ENCODE measurements around the gene PTPRE. TPM values are rescaled to one million over a fixed set of nuclear protein-coding genes. Genes with fewer than 3 reads are reported as not detected.

PTPRE gene
- total RNA-seq, 1 experiment from 2014 or later = 0.50 TPM

GRCh38 chr10:127982601-127983000 is 75.7 kb downstream of the PTPRE start:
- Histone ChIP-seq H3K4me1 (no peaks in the 10 kb centered on the region), H3K27me3 (replicated peaks; ENCODE audit: control insufficient read depth, insufficient read depth, low read length) (no peaks in the 10 kb centered on the region), H3K36me3 (ENCODE audit: control insufficient read depth, insufficient read depth, low read length) (no peaks in the 10 kb centered on the region), H3K9me3 (no peaks in the 10 kb centered on the region; the same call in 1 of the 2 replicates), H3K4me3 (ENCODE audit: low read depth, low read length) (no peak overlapping the region)
- DNase-seq = no peak
- Mint-ChIP-seq H3K27ac (ENCODE audit: unreplicated experiment) (no peak overlapping the region), H3K4me1 (ENCODE audit: low read depth, unreplicated experiment) (no peaks in the 10 kb centered on the region), H3K36me3 (ENCODE audit: insufficient read depth, unreplicated experiment) (no peaks in the 10 kb centered on the region), H3K9me3 (ENCODE audit: unreplicated experiment) (no peaks in the 10 kb centered on the region), H3K27me3 (ENCODE audit: insufficient read depth, unreplicated experiment) (peaks cover 4% of the 10 kb centered on the region), H3K4me3 (ENCODE audit: unreplicated experiment) (no peak overlapping the region)
- ChIA-PET CTCF (interaction anchor here (0.6 kb wide), 1 partner anchor 324 kb away, joined by 3 read pairs; no protein-coding TSS in a partner anchor), POLR2A (no interaction called here)
- BruUV-seq (replicated peaks) = no TSS peak
- intact Hi-C loops (cut with micrococcal nuclease; ENCODE audit: unreplicated experiment) = no loop called here
- no peak for TF ChIP-seq CTCF (IDR thresholded peaks at IDR 0.05; ENCODE audit: insufficient read depth in 1 of 2, low read depth in 1 of 2, low read length in 1 of 2, severe bottlenecking in 1 of 2, unreplicated experiment in 1 of 2)

- no peak for TF ChIP-seq CTCF (IDR thresholded peaks at IDR 0.05; ENCODE audit: insufficient read depth in 1 of 2, low read depth in 1 of 2, low read length in 1 of 2, severe bottlenecking in 1 of 2, unreplicated experiment in 1 of 2)
- H3K27me3 Mint-ChIP-seq (ENCODE audit: insufficient read depth, unreplicated experiment) = peaks cover 4% of the 10 kb centered on the region
- no peaks in the 10 kb centered on the region for H3K4me1 Mint-ChIP-seq (ENCODE audit: low read depth, unreplicated experiment)
- intact Hi-C loops (cut with micrococcal nuclease; ENCODE audit: unreplicated experiment) = no loop called here
- ChIA-PET CTCF (interaction anchor here (0.6 to 0.7 kb wide), 2 partner anchors 86 to 324 kb away, joined by 3 read pairs; no protein-coding TSS in a partner anchor), POLR2A (no interaction called here)
- H3K27ac Mint-ChIP-seq (ENCODE audit: unreplicated experiment) = no peak overlapping the region
- no peak overlapping the region for H3K4me3 Mint-ChIP-seq (ENCODE audit: unreplicated experiment)
- H3K27me3 ChIP-seq (replicated peaks; ENCODE audit: control insufficient read depth, insufficient read depth, low read length) = no peaks in the 10 kb centered on the region
- DNase-seq = no peak
- no TSS peak for BruUV-seq (replicated peaks)
- no peak overlapping the region for H3K4me3 ChIP-seq (ENCODE audit: low read depth, low read length)
- no peaks in the 10 kb centered on the region for H3K36me3 Mint-ChIP-seq (ENCODE audit: insufficient read depth, unreplicated experiment)
- no peaks in the 10 kb centered on the region for H3K9me3 Mint-ChIP-seq (ENCODE audit: unreplicated experiment)
- no peaks in the 10 kb centered on the region for H3K36me3 ChIP-seq (ENCODE audit: control insufficient read depth, insufficient read depth, low read length)
- no peaks in the 10 kb centered on the region; the same call in 1 of the 2 replicates for H3K9me3 ChIP-seq
- H3K4me1 ChIP-seq = no peaks in the 10 kb centered on the region
These were observed 76.6 kb downstream of the PTPRE start for GRCh38 chr10:127983344-127984100.

DNA sequence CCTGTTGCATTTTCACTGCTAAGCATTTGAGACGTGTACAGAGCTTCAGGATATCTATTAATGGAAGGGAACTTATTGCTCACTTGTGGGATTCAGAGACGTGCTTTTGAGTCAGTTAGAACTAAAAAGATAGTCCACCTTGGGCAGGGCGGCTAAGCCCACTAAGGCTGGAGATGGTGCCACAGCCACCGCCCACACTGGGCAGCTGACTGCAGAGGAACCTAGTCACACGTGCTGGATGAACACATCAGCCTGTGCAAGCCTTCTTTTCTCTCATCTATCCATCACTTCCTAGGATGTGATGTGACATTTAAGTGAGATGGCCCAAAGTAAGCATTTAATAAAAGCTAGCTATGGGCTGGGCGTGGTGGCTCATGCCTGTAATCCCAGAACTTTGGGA is 78.0 kb downstream of the PTPRE start:
- DNase-seq = no peak
- TF ChIP-seq CTCF (IDR thresholded peaks at IDR 0.05; ENCODE audit: insufficient read depth in 1 of 2, low read depth in 1 of 2, low read length in 1 of 2, severe bottlenecking in 1 of 2, unreplicated experiment in 1 of 2) = no peak
- H3K27me3 Mint-ChIP-seq (ENCODE audit: insufficient read depth, unreplicated experiment) = peaks cover 4% of the 10 kb centered on the region
- BruUV-seq (replicated peaks) = no TSS peak
- H3K27me3 ChIP-seq (replicated peaks; ENCODE audit: control insufficient read depth, insufficient read depth, low read length) = no peaks in the 10 kb centered on the region
- H3K4me3 Mint-ChIP-seq (ENCODE audit: unreplicated experiment) = no peak overlapping the region
- no peaks in the 10 kb centered on the region for H3K9me3 Mint-ChIP-seq (ENCODE audit: unreplicated experiment)
- intact Hi-C loops (cut with micrococcal nuclease; ENCODE audit: unreplicated experiment) = no loop called here
- H3K4me3 ChIP-seq (ENCODE audit: low read depth, low read length) = no peak overlapping the region
- H3K9me3 ChIP-seq = no peaks in the 10 kb centered on the region; the same call in 1 of the 2 replicates
- no peaks in the 10 kb centered on the region for H3K4me1 Mint-ChIP-seq (ENCODE audit: low read depth, unreplicated experiment)
- no peak overlapping the region for H3K27ac Mint-ChIP-seq (ENCODE audit: unreplicated experiment)
- CTCF ChIA-PET = no interaction called here
- no peaks in the 10 kb centered on the region for H3K36me3 Mint-ChIP-seq (ENCODE audit: insufficient read depth, unreplicated experiment)
- no peaks in the 10 kb centered on the region for H3K4me1 ChIP-seq
- no peaks in the 10 kb centered on the region for H3K36me3 ChIP-seq (ENCODE audit: control insufficient read depth, insufficient read depth, low read length)
- POLR2A ChIA-PET = no interaction called here
